HCT116 (cell line): ENCODE results near the gene BTNL8. TPM values are rescaled to one million over a fixed set of nuclear protein-coding genes. Genes with fewer than 3 reads are reported as not detected.
"Not testable (repeated sequence)": the region's sequence is repeated elsewhere in the genome, so short reads cannot be mapped to it uniquely, and the experiment has no call there.

ENCODE experiments used
- ATAC-seq: fragments of 200-7000 bp; cut with Tn5 transposase; 2 replicates; pipeline ENCODE4 v1.9.1; 2020; ENCODE audit warnings: mild to moderate bottlenecking, moderate library complexity
- BruUV-seq: library from RNA; stranded (reverse); fragments of 400-500 nt; replicated peaks from 2 replicates; lab custom pipeline; 2021; lab: Mats Ljungman, UMichigan
- CTCF ChIA-PET: fragments of 300-600 bp; sonication (Branson Sonifier 250); formaldehyde crosslinking; loops from one replicate; lab custom pipeline; 2021; ENCODE audit warnings: antibody characterized with exemption; lab: Charles Lee
- POLR2A ChIA-PET: fragments of 300-600, 350-600 bp; sonication (Branson Sonifier 250); formaldehyde crosslinking; loops from one replicate; lab custom pipeline; 2021; ENCODE audit warnings: antibody characterized with exemption; lab: Charles Lee
- RAD21 ChIA-PET, 2 experiments: fragments of 300-600 bp; sonication (Branson Sonifier 250); formaldehyde crosslinking; loops; one replicate each; lab custom pipeline; 2023; ENCODE audit warnings: low total read pairs in 2 of 2; ENCODE audit not compliant: uncharacterized antibody in 2 of 2, unreplicated experiment in 2 of 2, low non-redundant PET in 1 of 2; lab: Charles Lee
- DNase-seq: peaks from one replicate; pipeline ENCODE4 v3.0.0-alpha.2; 2010; ENCODE audit warnings: low read depth, low spot score
- H2AFZ ChIP-seq: fragments of 200-600 bp; shearing (Covaris generic), sonication (generic); 2 replicates; pipeline ENCODE4 v1.6.1; 2017; ENCODE audit warnings: low read depth, mixed run types, mixed read lengths, antibody characterized with exemption, low read length; ENCODE audit not compliant: poor library complexity, severe bottlenecking
- H3K27ac ChIP-seq: 2 replicates; pipeline ENCODE4 v1.5.1; 2012; ENCODE audit warnings: low read depth, low read length
- H3K27me3 ChIP-seq: fragments of 200-600 bp; sonication (generic); 2 replicates; pipeline ENCODE4 v1.6.1; 2016; ENCODE audit warnings: mixed run types, low read length, mixed read lengths; ENCODE audit not compliant: insufficient read depth
- H3K36me3 ChIP-seq, 2 experiments: fragments of 200-500 bp in 1 of 2; fragments of 200-600 bp in 1 of 2; sonication (Bioruptor generic) in 1 of 2; sonication (generic) in 1 of 2; 2 replicates each; pipeline versions ENCODE4 v1.5.1 to v1.6.1; 2014 to 2016; ENCODE audit warnings: low read length in 2 of 2, inconsistent platforms in 1 of 2, mixed read lengths in 1 of 2, mixed run types in 1 of 2; ENCODE audit not compliant: insufficient read depth in 2 of 2, control insufficient read depth in 1 of 2
- H3K4me1 ChIP-seq, 2 experiments: fragments of 200-600 bp in 1 of 2; sonication (generic) in 1 of 2; 2 replicates each; pipeline versions ENCODE4 v1.5.1 to v1.6.1; 2012 to 2017; ENCODE audit warnings: low read length in 2 of 2, inconsistent platforms in 1 of 2, mild to moderate bottlenecking in 1 of 2, mixed read lengths in 1 of 2, mixed run types in 1 of 2, moderate library complexity in 1 of 2; ENCODE audit not compliant: insufficient read depth in 2 of 2, control insufficient read depth in 1 of 2
- H3K4me2 ChIP-seq: fragments of 200-600 bp; sonication (generic); 2 replicates; pipeline ENCODE4 v1.6.1; 2017; ENCODE audit warnings: mixed run types, low read length, mixed read lengths
- H3K4me3 ChIP-seq, 2 experiments: fragments of 200-600 bp in 1 of 2; sonication (generic) in 1 of 2; replicated peaks in 1 of 2; 2 replicates each; pipeline ENCODE4 v1.5.1; 2011 to 2016; ENCODE audit warnings: low read length in 2 of 2, control low read depth in 1 of 2, low read depth in 1 of 2, mild to moderate bottlenecking in 1 of 2, mixed read lengths in 1 of 2, mixed run types in 1 of 2
- H3K79me2 ChIP-seq: fragments of 200-600 bp; sonication (generic); 2 replicates; pipeline ENCODE4 v1.6.1; 2017; ENCODE audit warnings: mild to moderate bottlenecking, mixed run types, low read length, moderate library complexity, mixed read lengths; ENCODE audit not compliant: insufficient read depth
- H3K9ac ChIP-seq: fragments of 200-600 bp; sonication (generic); 2 replicates; pipeline ENCODE4 v1.6.1; 2016; ENCODE audit warnings: low read length, mixed read lengths
- H3K9me2 ChIP-seq: fragments of 200-600 bp; sonication (generic), shearing (Covaris generic); 2 replicates; pipeline ENCODE4 v1.6.1; 2017; ENCODE audit warnings: mixed run types, mild to moderate bottlenecking, moderate library complexity; ENCODE audit not compliant: insufficient read depth
- H3K9me3 ChIP-seq, 2 experiments: fragments of 200-500 bp in 1 of 2; fragments of 200-600 bp in 1 of 2; sonication (Bioruptor generic) in 1 of 2; sonication (generic) in 1 of 2; 2 replicates each; pipeline ENCODE4 v1.6.1; 2014 to 2017; ENCODE audit warnings: low read length in 2 of 2, mixed read lengths in 2 of 2, inconsistent platforms in 1 of 2, low read depth in 1 of 2, mild to moderate bottlenecking in 1 of 2, mixed run types in 1 of 2, moderate library complexity in 1 of 2; ENCODE audit not compliant: control insufficient read depth in 1 of 2, insufficient read depth in 1 of 2
- H4K20me1 ChIP-seq: fragments of 200-600 bp; sonication (generic), shearing (Covaris generic); 2 replicates; pipeline ENCODE4 v1.6.1; 2017; ENCODE audit warnings: mixed run types, mild to moderate bottlenecking, moderate library complexity; ENCODE audit not compliant: insufficient read depth
- ELF1 ChIP-seq: IDR thresholded peaks from 2 replicates; pipeline ENCODE4 v1.6.1; 2012; ENCODE audit warnings: low read depth, borderline replicate concordance
- RAD21 ChIP-seq: IDR thresholded peaks from 2 replicates; pipeline ENCODE4 v1.6.1; 2012; ENCODE audit warnings: low read depth, mild to moderate bottlenecking
- intact Hi-C: fragments of 100-400 bp; cut with micrococcal nuclease; formaldehyde crosslinking; loops from 2 replicates; pipeline ENCODE4 v1.10.0; 2022
- total RNA-seq: library from RNA; stranded (reverse); gene quantifications from one replicate; pipeline ENCODE4 v1.2.1, GENCODE V29; 2021; ENCODE audit not compliant: unreplicated experiment
- TF ChIP-seq, protein P1 (sequence below): IDR thresholded peaks from 2 replicates; pipeline ENCODE4 v1.6.1; 2011; ENCODE audit warnings: mild to moderate bottlenecking, low read length, moderate library complexity; ENCODE audit not compliant: insufficient replicate concordance; ENCODE audit errors: extremely low read depth
- TF ChIP-seq, protein P2 (sequence below), 3 experiments: fragments of 200-600 bp in 1 of 3; sonication (generic) in 1 of 3; IDR thresholded peaks in 2 of 3; conservative IDR thresholded peaks in 1 of 3; 2 replicates each; pipeline ENCODE4 v1.5.1; 2012 to 2017; ENCODE audit warnings: low read depth in 2 of 3, low read length in 2 of 3, antibody characterized with exemption in 1 of 3, borderline replicate concordance in 1 of 3, control low read depth in 1 of 3, mild to moderate bottlenecking in 1 of 3, mixed read lengths in 1 of 3, mixed run types in 1 of 3, moderate library complexity in 1 of 3; ENCODE audit not compliant: insufficient read depth in 1 of 3

Gene BTNL8
- total RNA-seq, 1 experiment from 2014 or later: not detected

DNA sequence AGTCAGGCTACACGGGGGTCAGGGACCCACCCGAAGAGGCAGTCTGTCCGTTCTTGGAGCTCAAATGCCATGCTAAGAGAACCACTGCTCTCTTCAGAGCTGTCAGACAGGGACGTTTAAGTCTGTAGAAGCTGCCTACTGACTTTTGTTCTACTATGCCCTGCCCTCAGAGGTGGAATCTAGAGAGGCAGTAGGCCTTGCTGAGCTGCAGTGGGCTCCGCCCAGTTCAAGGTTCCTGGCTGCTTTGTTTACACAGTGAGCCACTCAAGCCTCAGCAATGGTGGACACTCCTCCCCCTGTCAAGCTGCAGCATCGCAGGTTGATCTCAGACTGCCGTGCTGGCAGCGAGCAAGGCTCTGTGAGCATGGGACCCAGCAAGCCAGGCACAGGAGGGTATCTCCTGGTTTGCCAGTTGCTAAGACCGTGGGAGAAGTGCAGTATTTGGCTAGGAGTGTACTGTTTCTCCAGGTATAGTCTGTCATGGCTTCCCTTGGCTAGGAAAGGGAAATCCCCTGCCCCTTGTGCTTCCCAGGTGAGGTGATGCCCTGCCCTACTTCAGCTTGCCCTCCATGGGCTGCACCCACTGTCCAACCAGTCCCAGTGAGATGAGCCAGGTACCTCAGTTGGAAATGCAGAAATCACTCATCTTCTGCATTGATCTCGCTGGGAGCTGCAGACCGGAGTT lies 13.0 kb upstream of the BTNL8 start:
- H3K4me3 ChIP-seq, H3K9ac ChIP-seq, H3K9me2 ChIP-seq, RAD21 ChIA-PET, BruUV-seq, DNase-seq, POLR2A ChIA-PET, H2AFZ ChIP-seq, H3K27ac ChIP-seq, H3K9me3 ChIP-seq, H3K4me1 ChIP-seq, intact Hi-C loops, H4K20me1 ChIP-seq, H3K79me2 ChIP-seq, H3K36me3 ChIP-seq, H3K27me3 ChIP-seq, CTCF ChIA-PET: not testable (repeated sequence)
- H3K4me2 ChIP-seq: peak overlapping the region; percentile 42
- ATAC-seq: peak; percentile 70

DNA sequence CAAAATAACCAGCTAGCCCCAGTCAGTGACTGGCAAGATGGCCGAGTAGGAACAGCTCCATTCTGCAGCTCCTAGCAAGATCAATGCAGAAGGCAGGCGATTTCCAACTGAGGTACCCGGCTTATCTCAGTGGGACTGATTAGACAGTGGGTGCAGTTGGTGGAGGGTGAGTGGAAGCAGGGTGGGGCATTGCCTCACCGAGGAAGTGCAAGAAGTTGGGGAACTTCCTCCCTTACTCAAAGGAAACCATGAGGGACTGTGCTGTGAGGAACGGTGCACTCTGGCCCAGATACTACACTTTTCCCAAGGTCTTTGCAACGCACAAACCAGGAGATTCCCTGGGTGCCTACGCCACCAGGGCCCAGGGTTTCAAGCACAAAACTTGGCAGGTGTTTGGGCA lies 9.6 kb upstream of the BTNL8 start:
- Histone ChIP-seq H3K27ac (no peak overlapping the region), H3K36me3 (no peaks in the 10 kb centered on the region), H3K4me1 (peaks cover 0 to 7% of the 10 kb centered on the region in 2 experiments; a peak in 2 of 4 replicates), H3K4me3 (no peak overlapping the region), H4K20me1 (no peaks in the 10 kb centered on the region), H2AFZ (no peak overlapping the region), H3K9me3 (no peaks in the 10 kb centered on the region), H3K9me2 (no peaks in the 10 kb centered on the region), H3K79me2 (no peaks in the 10 kb centered on the region), H3K9ac (no peak overlapping the region), H3K4me2 (no peak overlapping the region), H3K27me3 (no peaks in the 10 kb centered on the region)
- BruUV-seq: no TSS peak
- POLR2A ChIA-PET: no interaction called here
- DNase-seq (no peak), ATAC-seq (no peak)
- RAD21 ChIA-PET: no interaction called here
- CTCF ChIA-PET: no interaction called here
- TF ChIP-seq RAD21 (no peak), ELF1 (no peak)
- TF ChIP-seq, protein P1, sequence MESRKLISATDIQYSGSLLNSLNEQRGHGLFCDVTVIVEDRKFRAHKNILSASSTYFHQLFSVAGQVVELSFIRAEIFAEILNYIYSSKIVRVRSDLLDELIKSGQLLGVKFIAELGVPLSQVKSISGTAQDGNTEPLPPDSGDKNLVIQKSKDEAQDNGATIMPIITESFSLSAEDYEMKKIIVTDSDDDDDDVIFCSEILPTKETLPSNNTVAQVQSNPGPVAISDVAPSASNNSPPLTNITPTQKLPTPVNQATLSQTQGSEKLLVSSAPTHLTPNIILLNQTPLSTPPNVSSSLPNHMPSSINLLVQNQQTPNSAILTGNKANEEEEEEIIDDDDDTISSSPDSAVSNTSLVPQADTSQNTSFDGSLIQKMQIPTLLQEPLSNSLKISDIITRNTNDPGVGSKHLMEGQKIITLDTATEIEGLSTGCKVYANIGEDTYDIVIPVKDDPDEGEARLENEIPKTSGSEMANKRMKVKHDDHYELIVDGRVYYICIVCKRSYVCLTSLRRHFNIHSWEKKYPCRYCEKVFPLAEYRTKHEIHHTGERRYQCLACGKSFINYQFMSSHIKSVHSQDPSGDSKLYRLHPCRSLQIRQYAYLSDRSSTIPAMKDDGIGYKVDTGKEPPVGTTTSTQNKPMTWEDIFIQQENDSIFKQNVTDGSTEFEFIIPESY: no peak
- TF ChIP-seq, protein P2, sequence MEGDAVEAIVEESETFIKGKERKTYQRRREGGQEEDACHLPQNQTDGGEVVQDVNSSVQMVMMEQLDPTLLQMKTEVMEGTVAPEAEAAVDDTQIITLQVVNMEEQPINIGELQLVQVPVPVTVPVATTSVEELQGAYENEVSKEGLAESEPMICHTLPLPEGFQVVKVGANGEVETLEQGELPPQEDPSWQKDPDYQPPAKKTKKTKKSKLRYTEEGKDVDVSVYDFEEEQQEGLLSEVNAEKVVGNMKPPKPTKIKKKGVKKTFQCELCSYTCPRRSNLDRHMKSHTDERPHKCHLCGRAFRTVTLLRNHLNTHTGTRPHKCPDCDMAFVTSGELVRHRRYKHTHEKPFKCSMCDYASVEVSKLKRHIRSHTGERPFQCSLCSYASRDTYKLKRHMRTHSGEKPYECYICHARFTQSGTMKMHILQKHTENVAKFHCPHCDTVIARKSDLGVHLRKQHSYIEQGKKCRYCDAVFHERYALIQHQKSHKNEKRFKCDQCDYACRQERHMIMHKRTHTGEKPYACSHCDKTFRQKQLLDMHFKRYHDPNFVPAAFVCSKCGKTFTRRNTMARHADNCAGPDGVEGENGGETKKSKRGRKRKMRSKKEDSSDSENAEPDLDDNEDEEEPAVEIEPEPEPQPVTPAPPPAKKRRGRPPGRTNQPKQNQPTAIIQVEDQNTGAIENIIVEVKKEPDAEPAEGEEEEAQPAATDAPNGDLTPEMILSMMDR (IDR thresholded peaks at IDR 0.05 in 2 of 3, conservative IDR thresholded peaks at IDR 0.05 in 1 of 3; ENCODE audit: borderline replicate concordance in 1 of 3, insufficient read depth in 1 of 3, low read depth in 2 of 3, low read length in 2 of 3): no peak
- intact Hi-C loops: no loop called here

DNA sequence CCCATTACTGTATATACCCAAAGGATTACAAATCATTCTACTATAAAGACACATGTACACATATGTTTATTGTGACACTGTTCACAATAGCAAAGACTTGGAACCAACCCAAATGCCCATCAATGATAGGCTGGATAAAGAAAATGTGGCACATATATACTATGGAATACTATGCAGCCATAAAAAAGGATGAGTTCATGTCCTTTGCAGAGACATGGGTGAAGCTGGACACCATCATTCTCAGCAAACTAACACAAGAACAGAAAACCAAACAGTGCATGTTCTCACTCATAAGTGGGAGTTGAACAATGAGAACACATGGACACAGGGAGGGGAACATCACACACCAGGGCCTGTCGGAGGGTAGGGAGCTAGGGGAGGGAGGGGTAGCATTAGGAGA lies 3.6 kb upstream of the BTNL8 start:
- H3K36me3 ChIP-seq, DNase-seq, H3K9me3 ChIP-seq, H3K4me1 ChIP-seq, H4K20me1 ChIP-seq, H3K27me3 ChIP-seq, H3K27ac ChIP-seq, ATAC-seq, H3K4me3 ChIP-seq, H3K79me2 ChIP-seq, BruUV-seq, RAD21 ChIA-PET, intact Hi-C loops, POLR2A ChIA-PET, CTCF ChIA-PET, H3K4me2 ChIP-seq, H3K9ac ChIP-seq, H2AFZ ChIP-seq, H3K9me2 ChIP-seq: not testable (repeated sequence)
